Calu3 (cell line): ENCODE results near the gene FA2H. TPM values are rescaled to one million over a fixed set of nuclear protein-coding genes. Genes with fewer than 3 reads are reported as not detected.
A peak's percentile ranks its signal among the peaks of the same experiment; 100 is the strongest.

Source experiments
- BruUV-seq: library from RNA; stranded (reverse); fragments of 400-500 nt; replicated peaks from 2 replicates; lab custom pipeline; 2021; lab: Mats Ljungman, UMichigan
- CTCF ChIA-PET: fragments of 300-600 bp; sonication (Branson Sonifier 250); formaldehyde crosslinking; loops from one replicate; lab custom pipeline; 2022; ENCODE audit warnings: antibody characterized with exemption; lab: Charles Lee
- DNase-seq: peaks from one replicate; pipeline ENCODE4 v3.0.0; 2022
- H3K27ac Mint-ChIP-seq: one replicate; pipeline ENCODE4 v1.8.0; 2022; ENCODE audit warnings: mixed read lengths; ENCODE audit not compliant: unreplicated experiment
- H3K27me3 Mint-ChIP-seq: one replicate; pipeline ENCODE4 v1.8.0; 2022; ENCODE audit warnings: mixed read lengths; ENCODE audit not compliant: unreplicated experiment
- H3K36me3 Mint-ChIP-seq: one replicate; pipeline ENCODE4 v1.8.0; 2022; ENCODE audit warnings: mild to moderate bottlenecking, moderate library complexity, mixed read lengths; ENCODE audit not compliant: insufficient read depth, unreplicated experiment
- H3K4me1 Mint-ChIP-seq: one replicate; pipeline ENCODE4 v1.8.0; 2022; ENCODE audit warnings: mild to moderate bottlenecking, low read depth, mixed read lengths; ENCODE audit not compliant: unreplicated experiment
- H3K4me3 Mint-ChIP-seq: one replicate; pipeline ENCODE4 v1.8.0; 2022; ENCODE audit warnings: mild to moderate bottlenecking, low read depth, moderate library complexity, mixed read lengths; ENCODE audit not compliant: unreplicated experiment
- H3K9me3 Mint-ChIP-seq: one replicate; pipeline ENCODE4 v1.8.0; 2022; ENCODE audit warnings: low read depth, mixed read lengths; ENCODE audit not compliant: unreplicated experiment
- CTCF ChIP-seq: fragments of 200-600 bp; IDR thresholded peaks from one replicate; pipeline ENCODE4 v1.8.0; 2022; ENCODE audit warnings: antibody characterized with exemption; ENCODE audit not compliant: unreplicated experiment
- intact Hi-C: fragments of 100-400 bp; cut with micrococcal nuclease; formaldehyde crosslinking; loops from one replicate; pipeline ENCODE4 v1.10.0; 2022; ENCODE audit not compliant: unreplicated experiment
- total RNA-seq: library from RNA; stranded (reverse); gene quantifications from 2 replicates; pipeline ENCODE4 v1.2.3, GENCODE V29; 2022

FA2H gene
- total RNA-seq, 1 experiment from 2014 or later, result 74.2 TPM

DNA sequence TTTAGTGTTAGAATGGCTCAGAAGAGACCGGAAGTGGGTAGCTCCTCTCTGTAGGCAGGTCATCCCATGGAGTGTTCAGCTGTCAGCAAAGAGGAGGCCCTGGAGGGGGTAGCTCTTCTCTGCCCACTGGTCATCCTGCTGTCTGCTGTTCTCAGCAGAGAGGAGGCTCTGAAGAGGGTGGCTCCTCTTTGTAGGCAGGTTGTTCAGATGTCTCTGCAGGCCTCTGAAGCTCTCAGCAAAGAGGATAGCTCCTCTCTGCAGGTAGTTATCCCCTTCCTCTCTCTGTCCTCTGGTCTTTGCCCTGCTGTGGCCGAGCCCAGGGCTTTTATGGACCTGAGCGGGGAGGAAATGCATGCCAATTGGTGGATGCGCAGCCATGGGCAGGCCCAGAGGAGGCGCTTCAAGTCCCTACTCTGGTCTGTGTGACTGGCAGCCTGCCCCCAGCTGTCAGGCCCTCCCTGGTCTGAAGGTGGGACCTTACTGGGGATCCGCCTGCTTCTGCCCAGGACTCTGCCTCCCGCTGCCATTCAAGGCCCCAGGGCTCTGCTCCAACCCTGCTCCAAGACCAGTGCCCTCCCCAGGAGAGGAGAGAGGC is 32.5 kb upstream of the FA2H start:
- CTCF ChIA-PET, result no interaction called here

DNA sequence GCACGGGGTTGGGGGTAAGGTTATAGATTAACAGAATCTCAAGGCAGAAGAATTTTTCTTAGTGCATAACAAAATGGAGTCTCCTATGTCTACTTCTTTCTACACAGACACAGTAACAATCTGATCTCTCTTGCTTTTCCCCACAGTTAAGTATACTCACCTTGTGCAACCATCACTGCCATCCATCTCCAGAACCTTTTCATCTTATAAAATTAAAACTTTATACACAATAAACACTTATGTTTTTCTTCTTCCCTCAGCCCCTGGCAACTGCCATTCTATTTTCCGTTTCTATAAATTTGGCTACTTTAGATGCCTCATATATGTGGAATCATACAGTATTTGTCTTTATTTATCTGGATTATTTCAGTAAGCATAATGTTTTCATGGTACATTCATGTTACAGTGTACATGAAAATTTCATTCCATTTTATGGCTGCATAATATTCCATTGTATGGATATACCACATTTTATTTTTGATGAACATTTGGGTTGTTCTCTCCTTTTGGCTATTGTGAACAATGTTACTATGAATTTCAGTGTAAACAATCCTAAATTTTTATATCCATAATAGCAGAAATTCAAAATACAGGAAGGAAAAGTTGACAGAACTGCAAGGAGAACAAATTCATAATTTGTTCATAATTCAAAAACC is 25.7 kb upstream of the FA2H start:
- no TSS peak for BruUV-seq
- Mint-ChIP-seq H3K4me3 (no peak overlapping the region), H3K4me1 (peaks cover 17% of the 10 kb centered on the region), H3K36me3 (no peaks in the 10 kb centered on the region), H3K27ac (peak overlapping the region; percentile 74), H3K27me3 (no peaks in the 10 kb centered on the region), H3K9me3 (peaks cover 6% of the 10 kb centered on the region)
- intact Hi-C loops, result no loop called here
- CTCF ChIA-PET, result no interaction called here
- DNase-seq, result no peak
- TF ChIP-seq CTCF, result no peak

More for the DNA sequence above, 32.5 kb upstream of the FA2H start:
- intact Hi-C loops, result no loop called here
- BruUV-seq, result no TSS peak
- Mint-ChIP-seq H3K27ac (no peak overlapping the region), H3K27me3 (no peaks in the 10 kb centered on the region), H3K36me3 (no peaks in the 10 kb centered on the region), H3K9me3 (peaks cover 6% of the 10 kb centered on the region), H3K4me1 (no peaks in the 10 kb centered on the region), H3K4me3 (no peak overlapping the region)
- DNase-seq, result no peak
- no peak for TF ChIP-seq CTCF

GRCh38 chr16:74797414-74797813 is 22.8 kb upstream of the FA2H start:
- no peak for TF ChIP-seq CTCF
- peaks cover 17% of the 10 kb centered on the region for H3K4me1 Mint-ChIP-seq
- H3K27ac Mint-ChIP-seq, result peak overlapping the region; percentile 25
- no peaks in the 10 kb centered on the region for H3K27me3 Mint-ChIP-seq
- peaks cover 6% of the 10 kb centered on the region for H3K9me3 Mint-ChIP-seq
- intact Hi-C loops, result no loop called here
- no peaks in the 10 kb centered on the region for H3K36me3 Mint-ChIP-seq
- CTCF ChIA-PET, result interaction anchor here (0.5 kb wide), 1 partner anchor 69 kb away, joined by 5 read pairs; no protein-coding TSS in a partner anchor
- H3K4me3 Mint-ChIP-seq, result no peak overlapping the region
- no peak for DNase-seq
- BruUV-seq, result no TSS peak

GRCh38 chr16:74795104-74795503 is 20.5 kb upstream of the FA2H start:
- CTCF ChIA-PET, result interaction anchor here (0.5 kb wide), 1 partner anchor 16 kb away, joined by 3 read pairs; no protein-coding TSS in a partner anchor
- intact Hi-C loops, result no loop called here
- Mint-ChIP-seq H3K36me3 (no peaks in the 10 kb centered on the region), H3K27me3 (no peaks in the 10 kb centered on the region), H3K4me3 (no peak overlapping the region), H3K9me3 (peaks cover 2% of the 10 kb centered on the region), H3K4me1 (peaks cover 2% of the 10 kb centered on the region), H3K27ac (no peak overlapping the region)
- no peak for TF ChIP-seq CTCF
- no peak for DNase-seq
- BruUV-seq, result no TSS peak
